ENCODE results near the gene FKBP1B. TPM values are rescaled to one million over a fixed set of nuclear protein-coding genes. Genes with fewer than 3 reads are reported as not detected.
A peak's percentile ranks its signal among the peaks of the same experiment; 100 is the strongest.

FKBP1B gene
- total and polyA plus RNA-seq, 2 donors (not counting 3 experiments of a cell fraction or from before 2014, with no cell fraction given): 12.9 to 40.2 TPM

DNA sequence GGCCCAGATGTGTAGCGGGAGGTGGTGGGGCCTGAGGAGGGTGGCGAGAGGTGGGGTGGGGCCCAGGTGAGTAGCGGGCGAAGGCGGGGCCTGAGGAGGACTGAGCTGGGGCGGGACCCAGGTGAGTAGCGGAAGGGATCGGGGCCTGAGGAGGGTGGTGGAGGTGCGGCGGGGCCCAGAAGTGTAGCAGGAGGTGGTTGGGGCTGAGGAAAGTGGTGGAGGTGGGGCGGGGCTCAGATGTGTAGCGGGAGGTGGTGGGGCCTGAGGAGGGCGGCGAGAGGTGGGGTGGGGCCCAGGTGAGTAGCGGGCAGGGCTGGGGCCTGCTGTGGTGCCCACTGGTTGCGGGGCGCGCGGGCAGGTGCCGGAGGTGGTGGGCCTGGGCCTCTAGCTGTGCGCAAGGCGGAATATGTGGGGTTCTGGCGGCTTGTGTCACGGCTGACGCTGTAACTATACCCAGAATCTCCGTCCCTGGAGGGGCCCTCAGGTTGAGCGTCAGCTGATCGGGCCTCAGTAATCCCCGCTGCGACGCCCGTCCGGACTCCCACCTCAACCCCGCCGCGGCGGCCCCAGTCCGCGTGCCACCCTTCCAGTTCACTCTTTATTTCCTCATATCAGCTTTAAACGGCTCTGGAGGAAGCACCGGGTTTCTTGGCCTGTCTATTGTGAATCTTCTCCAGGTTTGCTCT lies 27.5 kb downstream of the FKBP1B start:
- Histone ChIP-seq H3K36me3 (ENCODE audit: control insufficient read depth in 2 of 2, extremely low read depth in 1 of 2, insufficient read depth in 2 of 2, low read length in 2 of 2) (peaks cover 10 to 12% of the 10 kb centered on the region in 2 experiments), H3K9me1 (replicated peaks; ENCODE audit: control insufficient read depth, extremely low read depth, insufficient read depth, low read length) (no peaks in the 10 kb centered on the region), H4K20me1 (replicated peaks; ENCODE audit: control insufficient read depth, extremely low read depth, insufficient read depth, low read length) (no peaks in the 10 kb centered on the region), H3K4me3 (replicated peaks in 1 of 3; ENCODE audit: insufficient read depth in 1 of 3, low read depth in 1 of 3, low read length in 3 of 3) (peak overlapping the region; percentile 53 to 92 (median 79)), H3K4me1 (ENCODE audit: control insufficient read depth, extremely low read depth, insufficient read depth, low read length) (peaks cover 12% of the 10 kb centered on the region), H3K9ac (replicated peaks; ENCODE audit: extremely low read depth, insufficient read depth, low read length) (peak overlapping the region; percentile 29), H2AFZ (ENCODE audit: low read depth, low read length) (peak overlapping the region; percentile 69), H3K4me2 (ENCODE audit: insufficient read depth, low read length) (peak overlapping the region; percentile 74), H3K9me3 (replicated peaks; ENCODE audit: control insufficient read depth, insufficient read depth, low read length) (no peaks in the 10 kb centered on the region), H3K79me2 (ENCODE audit: control insufficient read depth, insufficient read depth, low read length) (peaks cover 29% of the 10 kb centered on the region), H3K27me3 (ENCODE audit: control insufficient read depth in 2 of 2, insufficient read depth in 2 of 2, low read length in 2 of 2) (no peaks in the 10 kb centered on the region), H3K27ac (ENCODE audit: insufficient read depth, low read depth, low read length) (no peak overlapping the region)
- CTCF ChIA-PET: interaction anchor here (1.1 to 2.0 kb wide), 6 partner anchors 8 to 252 kb away, joined by 3 to 15 read pairs (median 6); partner anchors contain the start of genes ATAD2B, TP53I3 and WDCP
- DNase-seq (ENCODE audit: low read depth, low spot score) (peak; percentile 30), FAIRE-seq (peak; percentile 12)
- no peak for TF ChIP-seq EZH2 (IDR thresholded peaks at IDR 0.05; ENCODE audit: borderline replicate concordance, low read depth, low read length, severe bottlenecking)
- TF ChIP-seq POLR2AphosphoS5 (IDR thresholded peaks at IDR 0.05; ENCODE audit: insufficient read depth, low read depth, low read length): peak; percentile 41
- peak; percentile 74 for TF ChIP-seq POLR2A (IDR thresholded peaks at IDR 0.05; ENCODE audit: low read depth, low read length)
- dilution Hi-C loops (cut with MboI; ENCODE audit: extremely low pct_ligation_motif_present, low sequenced_read_pairs): no loop called here
- POLR2A ChIA-PET: interaction anchor here (0.6 to 1.9 kb wide), 5 partner anchors 7 to 148 kb away, joined by 3 to 8 read pairs (median 5); partner anchors contain the start of genes MFSD2B, TP53I3 and WDCP
- intact Hi-C loops (cut with micrococcal nuclease): loop anchor here (1.0 to 2.0 kb wide), 5 partner anchors 7 to 150 kb away; partner anchors contain the start of genes ATAD2B, TP53I3 and WDCP
- no TSS peak for BruUV-seq (replicated peaks)

DNA sequence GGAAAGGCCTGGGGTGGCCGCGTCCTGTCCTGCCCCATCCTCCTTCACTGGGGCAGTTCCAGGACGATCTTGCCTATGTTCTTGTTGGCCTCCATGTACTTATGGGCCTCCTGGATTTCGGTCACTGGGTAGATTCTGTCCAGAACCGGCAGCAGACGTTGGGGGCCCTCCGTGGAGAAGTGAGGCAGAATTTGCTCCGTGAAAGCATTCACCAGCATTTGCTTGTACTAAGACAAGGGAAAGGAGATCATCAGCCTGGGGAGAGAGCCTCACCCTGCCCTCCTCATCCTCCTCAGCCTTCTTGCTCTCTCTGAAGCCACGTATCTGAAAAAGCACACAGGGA lies 28.0 kb downstream of the FKBP1B start:
- H3K9ac ChIP-seq (replicated peaks; ENCODE audit: extremely low read depth, insufficient read depth, low read length): peak overlapping the region; percentile 29
- POLR2A ChIA-PET: no interaction called here
- no peak overlapping the region for H3K27ac ChIP-seq (ENCODE audit: insufficient read depth, low read depth, low read length)

More for the DNA sequence above, 28.0 kb downstream of the FKBP1B start:
- TF ChIP-seq POLR2AphosphoS5 (IDR thresholded peaks at IDR 0.05; ENCODE audit: insufficient read depth, low read depth, low read length) (no peak), POLR2A (IDR thresholded peaks at IDR 0.05; ENCODE audit: low read depth, low read length) (no peak), EZH2 (IDR thresholded peaks at IDR 0.05; ENCODE audit: borderline replicate concordance, low read depth, low read length, severe bottlenecking) (no peak), MAX (IDR thresholded peaks at IDR 0.05; ENCODE audit: insufficient read depth, insufficient read length) (no peak)
- peak overlapping the region; percentile 53 to 92 (median 79) for H3K4me3 ChIP-seq (replicated peaks in 1 of 3; ENCODE audit: insufficient read depth in 1 of 3, low read depth in 1 of 3, low read length in 3 of 3)
- H4K20me1 ChIP-seq (replicated peaks; ENCODE audit: control insufficient read depth, extremely low read depth, insufficient read depth, low read length): no peaks in the 10 kb centered on the region
- H3K9me3 ChIP-seq (replicated peaks; ENCODE audit: control insufficient read depth, insufficient read depth, low read length): no peaks in the 10 kb centered on the region
- H2AFZ ChIP-seq (ENCODE audit: low read depth, low read length): peak overlapping the region; percentile 69
- H3K27me3 ChIP-seq (ENCODE audit: control insufficient read depth in 2 of 2, insufficient read depth in 2 of 2, low read length in 2 of 2): no peaks in the 10 kb centered on the region
- intact Hi-C loops (cut with micrococcal nuclease) (loop anchor here (2.0 kb wide), 2 partner anchors 63 to 87 kb away; no protein-coding TSS in a partner anchor), dilution Hi-C loops (cut with MboI; ENCODE audit: extremely low pct_ligation_motif_present, low sequenced_read_pairs) (no loop called here)
- BruUV-seq (replicated peaks): TSS peak; percentile 46
- FAIRE-seq: no peak
- CTCF ChIA-PET: interaction anchor here (1.7 to 2.0 kb wide), 2 partner anchors 150 to 253 kb away, joined by 7 to 9 read pairs; partner anchors contain the start of gene ATAD2B
- H3K9me1 ChIP-seq (replicated peaks; ENCODE audit: control insufficient read depth, extremely low read depth, insufficient read depth, low read length): no peaks in the 10 kb centered on the region
- H3K4me2 ChIP-seq (ENCODE audit: insufficient read depth, low read length): peak overlapping the region; percentile 74
- peaks cover 12% of the 10 kb centered on the region for H3K4me1 ChIP-seq (ENCODE audit: control insufficient read depth, extremely low read depth, insufficient read depth, low read length)
- peaks cover 25% of the 10 kb centered on the region for H3K79me2 ChIP-seq (ENCODE audit: control insufficient read depth, insufficient read depth, low read length)
- peaks cover 10 to 13% of the 10 kb centered on the region in 2 experiments for H3K36me3 ChIP-seq (ENCODE audit: control insufficient read depth in 2 of 2, extremely low read depth in 1 of 2, insufficient read depth in 2 of 2, low read length in 2 of 2)
- DNase-seq (ENCODE audit: low read depth, low spot score): no peak
